HepG2 (cell line): ENCODE measurements around the gene CABLES2. TPM values are rescaled to one million over a fixed set of nuclear protein-coding genes. Genes with fewer than 3 reads are reported as not detected.

Source experiments
- ATAC-seq: fragments of 200-7000 bp; cut with Tn5 transposase; 3 replicates; pipeline ENCODE4 v1.9.1; 2020; ENCODE audit warnings: mild to moderate bottlenecking, moderate library complexity
- BruUV-seq: library from RNA; stranded (reverse); fragments of 400-500 nt; replicated peaks from 2 replicates; lab custom pipeline; 2021; lab: Mats Ljungman, UMichigan
- CTCF ChIA-PET: fragments of 300-600 bp; formaldehyde crosslinking; extraction: SDS; loops from one replicate; lab custom pipeline; 2021; ENCODE audit warnings: low total read pairs, inconsistent platforms, low intra/inter-chr PET ratio; lab: Yijun Ruan, JAX
- POLR2A ChIA-PET: fragments of 350-600 bp; sonication (Branson Sonifier 250); formaldehyde crosslinking; loops from one replicate; lab custom pipeline; 2020; ENCODE audit warnings: antibody characterized with exemption, inconsistent platforms; lab: Yijun Ruan, JAX
- DNase-seq: peaks from one replicate; pipeline ENCODE4 v3.0.0-alpha.2; 2015; ENCODE audit warnings: low spot score
- FAIRE-seq: peaks from 3 replicates; lab custom pipeline; 2011; peaks lifted over from hg19 to GRCh38; lab: Jason Lieb, UNC
- H2AFZ ChIP-seq: one replicate; pipeline ENCODE4 v1.6.1; 2011; ENCODE audit warnings: low read length, inconsistent platforms
- H3K27ac ChIP-seq: fragments of 300-600 bp; 3 replicates; pipeline ENCODE4 v1.8.0; 2011; ENCODE audit warnings: mixed run types, mild to moderate bottlenecking, mixed read lengths, low read length, inconsistent platforms; ENCODE audit not compliant: insufficient read depth; ENCODE audit errors: extremely low read length
- H3K27me3 ChIP-seq, 2 experiments: fragments of 200-600 bp in 1 of 2; 2 replicates in 1 of 2; 3 replicates in 1 of 2; pipeline versions ENCODE4 v1.6.0 to v1.8.0; 2011; ENCODE audit warnings: low read length in 2 of 2, mild to moderate bottlenecking in 2 of 2, moderate library complexity in 2 of 2, inconsistent platforms in 1 of 2; ENCODE audit not compliant: insufficient read depth in 2 of 2, control insufficient read depth in 1 of 2
- H3K36me3 ChIP-seq, 2 experiments: fragments of 200-600 bp in 1 of 2; replicated peaks in 1 of 2; 2 replicates in 1 of 2; 3 replicates in 1 of 2; pipeline versions ENCODE4 v1.5.1 to v1.8.0; 2011; ENCODE audit warnings: low read length in 2 of 2, inconsistent platforms in 1 of 2; ENCODE audit not compliant: insufficient read depth in 2 of 2, control insufficient read depth in 1 of 2
- H3K4me1 ChIP-seq: 2 replicates; pipeline ENCODE4 v1.5.1; 2012; ENCODE audit warnings: low read length, inconsistent platforms; ENCODE audit not compliant: insufficient read depth
- H3K4me2 ChIP-seq: 2 replicates; pipeline ENCODE4 v1.6.0; 2011; ENCODE audit warnings: low read depth, low read length, inconsistent platforms
- H3K4me3 ChIP-seq, 3 experiments: fragments of 200-600 bp in 1 of 3; sonication (generic), shearing (Covaris generic) in 1 of 3; replicated peaks in 1 of 3; 2 replicates each; pipeline ENCODE4 v1.5.1; 2011 to 2016; ENCODE audit warnings: low read length in 3 of 3, inconsistent platforms in 2 of 3, low read depth in 2 of 3, mild to moderate bottlenecking in 2 of 3, control low read depth in 1 of 3, mixed read lengths in 1 of 3; ENCODE audit not compliant: insufficient read depth in 1 of 3
- H3K79me2 ChIP-seq: one replicate; pipeline ENCODE4 v1.6.1; 2011; ENCODE audit warnings: low read length, inconsistent platforms; ENCODE audit not compliant: insufficient read depth
- H3K9ac ChIP-seq: 2 replicates; pipeline ENCODE4 v1.6.0; 2011; ENCODE audit warnings: mild to moderate bottlenecking, low read depth, low read length, inconsistent platforms; ENCODE audit not compliant: insufficient read depth
- H3K9me3 ChIP-seq: 2 replicates; pipeline ENCODE4 v1.5.1; 2012; ENCODE audit warnings: mild to moderate bottlenecking, low read length
- H4K20me1 ChIP-seq: 2 replicates; pipeline ENCODE4 v1.6.0; 2011; ENCODE audit warnings: inconsistent platforms, mild to moderate bottlenecking, low read length, moderate library complexity; ENCODE audit not compliant: insufficient read depth
- GATAD2A ChIP-seq: IDR thresholded peaks from 2 replicates; pipeline ENCODE4 v1.6.1; 2016
- HINFP ChIP-seq: sonication (generic); formaldehyde crosslinking; IDR thresholded peaks from 2 replicates; pipeline ENCODE4 v1.4.0; 2020; ENCODE audit warnings: low read depth, mild to moderate bottlenecking, missing genetic modification reagents
- HNF4G ChIP-seq, 2 experiments: sonication (generic) in 1 of 2; formaldehyde crosslinking in 1 of 2; IDR thresholded peaks; 2 replicates each; pipeline versions ENCODE4 v1.4.0 to v1.6.1; 2011 to 2020; ENCODE audit warnings: borderline replicate concordance in 2 of 2, low read depth in 2 of 2, mild to moderate bottlenecking in 2 of 2, low read length in 1 of 2, missing genetic modification reagents in 1 of 2, moderate library complexity in 1 of 2
- ISL2 ChIP-seq: sonication (generic); formaldehyde crosslinking; IDR thresholded peaks from 2 replicates; pipeline ENCODE4 v1.5.0; 2020; ENCODE audit warnings: missing genetic modification reagents
- MATR3 ChIP-seq: sonication (generic); formaldehyde crosslinking; IDR thresholded peaks from 2 replicates; pipeline ENCODE4 v1.4.0; 2020; ENCODE audit warnings: missing genetic modification reagents
- POLR2G ChIP-seq: fragments of 200-400 bp; formaldehyde crosslinking; IDR thresholded peaks from 2 replicates; pipeline ENCODE4 v1.6.1; 2018; ENCODE audit warnings: mild to moderate bottlenecking, low read depth, low read length, moderate library complexity
- REXO4 ChIP-seq: sonication (generic); formaldehyde crosslinking; IDR thresholded peaks from 2 replicates; pipeline ENCODE4 v1.8.0; 2022; ENCODE audit warnings: missing genetic modification reagents, mild to moderate bottlenecking, borderline replicate concordance
- SOX6 ChIP-seq, 2 experiments: fragments of 450-650 bp in 1 of 2; sonication (generic) in 1 of 2; formaldehyde crosslinking in 1 of 2; IDR thresholded peaks; 2 replicates each; pipeline versions ENCODE4 v1.4.0 to v1.6.1; 2017 to 2020; ENCODE audit warnings: antibody characterized with exemption in 1 of 2, mild to moderate bottlenecking in 1 of 2, missing genetic modification reagents in 1 of 2
- U2AF1 ChIP-seq: fragments of 200-400 bp; formaldehyde crosslinking; optimal IDR thresholded peaks from 2 replicates; pipeline ENCODE3; 2017; ENCODE audit warnings: mild to moderate bottlenecking, low read depth, low read length
- ZBTB25 ChIP-seq: IDR thresholded peaks from 2 replicates; pipeline ENCODE4 v1.6.1; 2018; ENCODE audit warnings: missing genetic modification reagents
- ZFYVE20 ChIP-seq: sonication (generic); formaldehyde crosslinking; IDR thresholded peaks from 2 replicates; pipeline ENCODE4 v1.8.0; 2023; ENCODE audit warnings: low read depth, mild to moderate bottlenecking, moderate library complexity, missing genetic modification reagents, borderline replicate concordance
- ZNF335 ChIP-seq: sonication (generic); formaldehyde crosslinking; IDR thresholded peaks from 2 replicates; pipeline ENCODE4 v1.4.0; 2020; ENCODE audit warnings: missing genetic modification reagents
- ZNF530 ChIP-seq: sonication (generic); formaldehyde crosslinking; IDR thresholded peaks from 2 replicates; pipeline ENCODE4 v1.5.0; 2020; ENCODE audit warnings: low read depth, mild to moderate bottlenecking, missing genetic modification reagents
- ZNF850 ChIP-seq: sonication (generic); formaldehyde crosslinking; conservative IDR thresholded peaks from 2 replicates; pipeline ENCODE4 v1.9.0; 2021; ENCODE audit warnings: mild to moderate bottlenecking, missing genetic modification reagents
- ZNF891 ChIP-seq: sonication (generic); formaldehyde crosslinking; IDR thresholded peaks from 2 replicates; pipeline ENCODE4 v1.5.0; 2020; ENCODE audit warnings: mild to moderate bottlenecking, missing genetic modification reagents
- WGBS: methylation state at CpG from one replicate; pipeline ENCODE4 v1.1.6; 2017; ENCODE audit warnings: low lambda C conversion rate; 5-methylcytosine and 5-hydroxymethylcytosine counted together
- in situ Hi-C: cut with HindIII; loops from 2 replicates; pipeline ENCODE4 v1.10.0; 2017; ENCODE audit warnings: low pct_unique_long_range_greater_than_20kb; ENCODE audit not compliant: extremely low pct_ligation_motif_present
- intact Hi-C: fragments of 100-400 bp; cut with micrococcal nuclease; formaldehyde crosslinking; loops from one replicate; pipeline ENCODE4 v1.10.0; 2022; ENCODE audit not compliant: unreplicated experiment
- polyA plus RNA-seq, 8 experiments: library from polyadenylated mRNA; depleted of rRNA in 3 of 8; stranded (reverse) in 7 of 8; unstranded in 1 of 8; fragments of >200 nt; fragmentation: Illumina TruSeq in 4 of 8; extraction: Trizol in 4 of 8; gene quantifications; 2 replicates each; pipeline versions ENCODE4 v1.2.1 to v1.2.3, GENCODE V29; 2011 to 2016; ENCODE audit warnings: low read depth in 4 of 8, missing spikeins in 1 of 8, mixed read lengths in 1 of 8; ENCODE audit not compliant: insufficient read depth in 1 of 8
- total RNA-seq, 5 experiments: library from RNA; depleted of rRNA; stranded (reverse); fragments of >200 nt; fragmentation: Illumina TruSeq; extraction: Trizol; gene quantifications; 2 replicates each; pipeline ENCODE4 v1.2.3, GENCODE V29; 2016; ENCODE audit warnings: low read depth in 1 of 5
- TF ChIP-seq, protein P1 (sequence below): sonication (generic); formaldehyde crosslinking; IDR thresholded peaks from 2 replicates; pipeline ENCODE4 v1.5.0; 2020; ENCODE audit warnings: missing genetic modification reagents, mild to moderate bottlenecking, borderline replicate concordance

Gene CABLES2
- total and polyA plus RNA-seq, 2 of the 13 experiments (the other 11 are each of a cell fraction or from before 2014, with no cell fraction given) = 5.2 to 9.7 TPM

- TF ChIP-seq HINFP (CRISPR knock-in tag) (no peak), POLR2G (peak; percentile 83; the same call in 1 of the 2 replicates), ZNF891 (CRISPR knock-in tag) (no peak; the same call in none of the 2 replicates)
These were observed 38.6 kb downstream of the CABLES2 start (continued) for GRCh38 chr20:62368392-62368975.

DNA sequence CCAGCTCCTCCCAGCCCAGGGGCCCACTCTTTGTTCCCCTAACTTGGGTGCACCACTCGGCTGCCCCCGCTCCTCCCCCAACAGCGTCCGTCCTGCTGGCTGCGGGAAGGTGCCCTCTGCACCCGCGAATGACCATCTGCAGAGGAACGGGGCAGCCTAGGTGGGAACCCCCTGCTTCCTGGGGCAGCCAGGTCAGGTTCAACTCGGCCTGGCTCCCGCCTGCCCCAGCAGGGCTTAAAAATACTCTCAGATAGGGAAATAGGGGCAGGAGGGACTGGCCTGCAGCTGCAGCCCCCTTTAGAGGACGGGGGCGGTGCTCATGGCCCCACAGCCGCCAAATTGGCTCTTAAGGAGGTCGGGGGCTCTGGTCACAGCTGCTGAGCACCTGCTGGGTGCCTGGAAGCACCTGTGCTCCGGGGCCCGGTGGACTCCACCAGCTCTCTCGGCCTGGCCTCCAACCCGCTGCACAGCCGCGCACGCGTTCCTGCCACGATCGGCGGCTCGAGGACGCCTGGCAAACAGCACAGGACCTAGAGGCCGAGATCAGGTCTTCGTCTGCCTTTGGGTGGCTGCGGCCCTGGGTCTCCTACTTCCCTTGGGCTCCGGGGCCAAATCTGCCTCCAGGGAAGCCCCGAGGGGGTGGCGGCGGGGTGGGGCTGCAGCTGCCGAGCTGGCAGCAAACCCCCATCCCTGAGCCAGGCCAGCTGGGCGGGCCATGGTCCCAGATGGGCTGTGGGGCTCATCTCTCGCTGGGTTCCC, 39.3 kb downstream of the CABLES2 start:
- in situ Hi-C loops (loop anchor here (5.0 kb wide), 1 partner anchor 66 kb away; the partner anchor contains the start of gene ADRM1), intact Hi-C loops (loop anchor here (1.0 to 10.0 kb wide), 2 partner anchors 8 to 1597 kb away; partner anchors contain the start of gene ZNF512B)
- POLR2A ChIA-PET = interaction anchor here (0.8 to 10.1 kb wide), 28 partner anchors 9 to 586 kb away, joined by 3 to 187 read pairs (median 5); partner anchors contain the start of genes ADRM1 and RPS21
- Histone ChIP-seq H3K9me3 (no peaks in the 10 kb centered on the region), H3K27ac (peak overlapping the region; percentile 95), H3K27me3 (no peaks in the 10 kb centered on the region), H3K4me2 (peak overlapping the region; percentile 97), H3K79me2 (peaks cover 35% of the 10 kb centered on the region), H3K36me3 (0 out of 5 replicates have a peak, but pooled peaks cover 0 to 1% of the 10 kb centered on the region in 2 experiments), H3K4me3 (peak overlapping the region; percentile 65 to 95 (median 91)), H4K20me1 (peaks cover 22% of the 10 kb centered on the region), H2AFZ (no peak overlapping the region), H3K9ac (peak overlapping the region; percentile 90), H3K4me1 (peaks cover 83% of the 10 kb centered on the region)
- ATAC-seq (peak; percentile 27), DNase-seq (peak; percentile 60), FAIRE-seq (no peak)
- 0% methylated on average over 12 of the region's 37 CpGs for WGBS
- CTCF ChIA-PET = interaction anchor here (2.0 to 2.5 kb wide), 2 partner anchors 8 to 66 kb away, joined by 8 to 10 read pairs; partner anchors contain the start of gene ADRM1
- TSS peak; percentile 51 for BruUV-seq
- TF ChIP-seq, protein P1, sequence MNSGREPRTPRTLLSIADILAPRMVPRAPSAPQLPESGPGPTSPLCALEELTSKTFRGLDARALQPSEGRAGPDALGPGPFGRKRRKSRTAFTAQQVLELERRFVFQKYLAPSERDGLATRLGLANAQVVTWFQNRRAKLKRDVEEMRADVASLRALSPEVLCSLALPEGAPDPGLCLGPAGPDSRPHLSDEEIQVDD = peak; percentile 23; the same call in 1 of the 2 replicates
- TF ChIP-seq REXO4 (peak; percentile 89), U2AF1 (peak; percentile 90), SOX6 (IDR thresholded peaks at IDR 0.05) (no peak), SOX6 (CRISPR knock-in tag; IDR thresholded peaks at IDR 0.05) (0 out of 2 replicates have a peak, but pooled peaks have one; percentile 32), GATAD2A (CRISPR knock-in tag) (no peak; the same call in none of the 2 replicates), ZFYVE20 (CRISPR knock-in tag) (peak; percentile 92), ZBTB25 (CRISPR knock-in tag) (peak; percentile 40), ZNF335 (CRISPR knock-in tag) (peak; percentile 69; the same call in 1 of the 2 replicates), ZNF530 (CRISPR knock-in tag) (0 out of 2 replicates have a peak, but pooled peaks have one; percentile 74), HNF4G (IDR thresholded peaks at IDR 0.05; ENCODE audit: borderline replicate concordance, low read depth, low read length) (peak; percentile 2; the same call in 1 of the 2 replicates), HNF4G (CRISPR knock-in tag; IDR thresholded peaks at IDR 0.05; ENCODE audit: borderline replicate concordance, low read depth) (no peak), MATR3 (CRISPR knock-in tag) (no peak), ISL2 (CRISPR knock-in tag) (peak; percentile 56; the same call in 1 of the 2 replicates), ZNF850 (CRISPR knock-in tag) (0 out of 2 replicates have a peak, but pooled peaks have one; percentile 84)
